ENCODE data around the gene ZNF146. TPM values are rescaled to one million over a fixed set of nuclear protein-coding genes. Genes with fewer than 3 reads are reported as not detected.

ZNF146 gene
- total and polyA plus RNA-seq, 2 donors from 2014 or later, result 21.0 to 50.8 TPM

- H3K9ac ChIP-seq (ENCODE audit: low read length in 3 of 3), result no peak overlapping the region
- no peaks in the 10 kb centered on the region for H3K27me3 ChIP-seq (ENCODE audit: control insufficient read depth, insufficient read depth, low read length)
- no peak for DNase-seq
- no peak for TF ChIP-seq CTCF (IDR thresholded peaks at IDR 0.05; ENCODE audit: borderline replicate concordance, extremely low read depth, insufficient read depth)
- H3K27ac ChIP-seq (ENCODE audit: low read depth in 2 of 2, low read length in 2 of 2), result no peak overlapping the region
- no peak for FAIRE-seq
- H3K9me3 ChIP-seq (ENCODE audit: control insufficient read depth in 2 of 3, insufficient read depth in 1 of 3, low read length in 3 of 3), result no peaks in the 10 kb centered on the region
- H3K4me3 ChIP-seq (ENCODE audit: low read length in 3 of 3), result no peak overlapping the region
- peaks cover 0 to 6% (median 0%) of the 10 kb centered on the region in 3 donors for H3K4me1 ChIP-seq (ENCODE audit: control insufficient read depth in 2 of 3, insufficient read depth in 2 of 3, low read depth in 1 of 3, low read length in 3 of 3)
- no peaks in the 10 kb centered on the region for H3K36me3 ChIP-seq (ENCODE audit: control insufficient read depth in 2 of 3, insufficient read depth in 3 of 3, low read length in 3 of 3)
- intact Hi-C loops (cut with DNase I), result no loop called here
Measured at GRCh38 chr19:36254848-36255247, 39.9 kb downstream of the ZNF146 start.

DNA sequence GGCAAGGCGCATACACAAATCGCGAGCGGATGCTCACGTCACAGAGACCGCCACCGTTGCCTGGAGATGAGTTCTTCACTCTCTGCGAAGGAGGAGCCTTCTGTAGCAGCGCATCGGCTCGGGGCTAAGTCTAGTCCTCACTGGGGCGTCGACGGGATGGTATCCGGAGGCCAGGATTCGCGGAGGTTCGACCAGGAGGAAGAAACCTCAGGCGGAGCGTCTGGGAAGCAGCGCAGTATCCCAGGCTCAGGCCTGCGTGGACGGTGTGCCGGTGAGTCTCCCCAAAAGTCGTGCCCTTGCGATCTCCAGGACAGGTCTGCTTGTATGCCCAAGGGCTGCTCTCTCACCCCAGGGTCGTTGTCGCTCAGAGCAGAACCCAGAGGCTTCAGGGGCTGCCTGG lies 40.4 kb downstream of the ZNF146 start:
- FAIRE-seq, result no peak
- H3K36me3 ChIP-seq (ENCODE audit: control insufficient read depth in 2 of 3, insufficient read depth in 3 of 3, low read length in 3 of 3), result no peaks in the 10 kb centered on the region
- no peak overlapping the region for H3K4me3 ChIP-seq (ENCODE audit: low read length in 3 of 3)
- intact Hi-C loops (cut with DNase I), result no loop called here
- no peaks in the 10 kb centered on the region for H3K27me3 ChIP-seq (ENCODE audit: control insufficient read depth, insufficient read depth, low read length)
- H3K9ac ChIP-seq (ENCODE audit: low read length in 3 of 3), result no peak overlapping the region
- no peak for DNase-seq
- H3K27ac ChIP-seq (ENCODE audit: low read depth in 2 of 2, low read length in 2 of 2), result no peak overlapping the region
- H3K4me1 ChIP-seq (ENCODE audit: control insufficient read depth in 2 of 3, insufficient read depth in 2 of 3, low read depth in 1 of 3, low read length in 3 of 3), result peaks cover 0 to 6% (median 0%) of the 10 kb centered on the region in 3 donors
- no peaks in the 10 kb centered on the region for H3K9me3 ChIP-seq (ENCODE audit: control insufficient read depth in 2 of 3, insufficient read depth in 1 of 3, low read length in 3 of 3)
- TF ChIP-seq CTCF (IDR thresholded peaks at IDR 0.05; ENCODE audit: borderline replicate concordance, extremely low read depth, insufficient read depth), result no peak

DNA sequence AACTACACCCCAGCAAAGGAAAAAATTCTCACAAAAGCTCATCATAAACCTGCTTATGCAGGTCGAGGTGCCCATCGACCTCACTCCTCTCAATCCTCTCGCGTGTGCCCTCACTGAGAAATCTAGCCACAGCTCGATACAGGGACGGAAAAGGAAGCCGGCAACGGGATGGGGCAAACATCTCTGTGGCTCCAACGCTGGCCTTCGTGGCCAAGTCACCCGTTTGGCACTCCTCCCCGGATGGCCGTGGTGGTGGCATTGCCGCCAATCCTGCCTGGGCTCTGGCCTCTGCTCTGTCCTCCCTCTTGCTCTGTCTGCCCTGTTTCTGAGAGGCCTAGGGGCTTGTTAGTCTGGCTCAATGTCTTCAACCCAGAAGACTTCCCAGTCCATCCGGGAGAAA lies 41.2 kb downstream of the ZNF146 start:
- no peaks in the 10 kb centered on the region for H3K27me3 ChIP-seq (ENCODE audit: control insufficient read depth, insufficient read depth, low read length)
- no peak overlapping the region for H3K27ac ChIP-seq (ENCODE audit: low read depth in 2 of 2, low read length in 2 of 2)
- FAIRE-seq, result no peak
- no peaks in the 10 kb centered on the region for H3K9me3 ChIP-seq (ENCODE audit: control insufficient read depth in 2 of 3, insufficient read depth in 1 of 3, low read length in 3 of 3)
- H3K4me3 ChIP-seq (ENCODE audit: low read length in 3 of 3), result no peak overlapping the region
- no peak overlapping the region for H3K9ac ChIP-seq (ENCODE audit: low read length in 3 of 3)
- intact Hi-C loops (cut with DNase I), result no loop called here
- no peaks in the 10 kb centered on the region for H3K36me3 ChIP-seq (ENCODE audit: control insufficient read depth in 2 of 3, insufficient read depth in 3 of 3, low read length in 3 of 3)
- TF ChIP-seq CTCF (IDR thresholded peaks at IDR 0.05; ENCODE audit: borderline replicate concordance, extremely low read depth, insufficient read depth), result no peak
- DNase-seq, result no peak
- H3K4me1 ChIP-seq (ENCODE audit: control insufficient read depth in 2 of 3, insufficient read depth in 2 of 3, low read depth in 1 of 3, low read length in 3 of 3), result peaks cover 0 to 6% (median 0%) of the 10 kb centered on the region in 3 donors
